GM20000 (cell line): Measurements from ENCODE around the gene MEX3B.

Experiments
- DNase-seq: peaks from one replicate; pipeline ENCODE4 v3.0.0; 2012; ENCODE audit warnings: low spot score
- TF ChIP-seq, protein P1 (sequence below): IDR thresholded peaks from 2 replicates; pipeline ENCODE4 v1.5.1; 2012; ENCODE audit warnings: mild to moderate bottlenecking, control low read depth; ENCODE audit errors: extremely low read depth, missing control alignments

Gene MEX3B

DNA sequence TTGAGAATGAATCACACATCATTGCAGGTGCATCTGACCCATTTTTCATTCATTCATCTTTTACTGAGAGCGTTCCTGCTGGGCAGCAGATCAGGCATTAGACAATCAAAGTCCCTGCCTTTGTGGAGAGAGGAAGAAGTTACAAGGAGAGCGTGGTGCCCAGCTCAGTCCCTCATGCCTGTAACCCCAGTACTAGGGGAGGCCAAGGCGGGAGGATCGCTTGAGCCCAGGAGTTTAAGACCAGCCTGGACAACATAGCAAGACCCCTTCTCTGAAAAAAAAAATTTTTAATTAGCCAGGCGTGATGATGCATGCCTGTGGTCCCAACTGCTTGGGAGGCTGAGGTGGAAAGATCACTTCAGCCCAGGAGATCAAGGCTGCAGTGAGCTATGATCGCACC, 35.0 kb upstream of the MEX3B start:
- TF ChIP-seq, protein P1, sequence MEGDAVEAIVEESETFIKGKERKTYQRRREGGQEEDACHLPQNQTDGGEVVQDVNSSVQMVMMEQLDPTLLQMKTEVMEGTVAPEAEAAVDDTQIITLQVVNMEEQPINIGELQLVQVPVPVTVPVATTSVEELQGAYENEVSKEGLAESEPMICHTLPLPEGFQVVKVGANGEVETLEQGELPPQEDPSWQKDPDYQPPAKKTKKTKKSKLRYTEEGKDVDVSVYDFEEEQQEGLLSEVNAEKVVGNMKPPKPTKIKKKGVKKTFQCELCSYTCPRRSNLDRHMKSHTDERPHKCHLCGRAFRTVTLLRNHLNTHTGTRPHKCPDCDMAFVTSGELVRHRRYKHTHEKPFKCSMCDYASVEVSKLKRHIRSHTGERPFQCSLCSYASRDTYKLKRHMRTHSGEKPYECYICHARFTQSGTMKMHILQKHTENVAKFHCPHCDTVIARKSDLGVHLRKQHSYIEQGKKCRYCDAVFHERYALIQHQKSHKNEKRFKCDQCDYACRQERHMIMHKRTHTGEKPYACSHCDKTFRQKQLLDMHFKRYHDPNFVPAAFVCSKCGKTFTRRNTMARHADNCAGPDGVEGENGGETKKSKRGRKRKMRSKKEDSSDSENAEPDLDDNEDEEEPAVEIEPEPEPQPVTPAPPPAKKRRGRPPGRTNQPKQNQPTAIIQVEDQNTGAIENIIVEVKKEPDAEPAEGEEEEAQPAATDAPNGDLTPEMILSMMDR = no peak
- DNase-seq = no peak

DNA sequence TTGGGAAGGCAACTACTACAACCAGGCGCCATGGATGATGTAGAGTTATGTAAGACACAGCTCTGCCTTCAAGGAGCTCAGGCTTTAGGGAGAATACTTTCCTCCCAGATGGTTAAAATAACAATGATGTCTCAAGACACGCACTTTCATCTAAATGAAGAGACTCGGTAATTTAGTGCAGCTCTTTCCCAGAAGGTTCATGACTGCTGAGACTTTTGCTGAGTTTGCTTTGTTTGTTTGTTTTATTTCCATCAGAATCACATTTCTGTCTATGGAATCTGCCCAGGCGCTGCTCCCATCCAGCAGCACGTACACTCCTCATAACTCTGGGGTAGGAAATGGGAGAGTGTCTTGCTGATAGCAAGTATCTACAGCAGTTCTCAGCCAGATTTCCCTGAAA, 33.9 kb upstream of the MEX3B start:
- no peak for DNase-seq
- TF ChIP-seq, protein P1 = no peak

DNA sequence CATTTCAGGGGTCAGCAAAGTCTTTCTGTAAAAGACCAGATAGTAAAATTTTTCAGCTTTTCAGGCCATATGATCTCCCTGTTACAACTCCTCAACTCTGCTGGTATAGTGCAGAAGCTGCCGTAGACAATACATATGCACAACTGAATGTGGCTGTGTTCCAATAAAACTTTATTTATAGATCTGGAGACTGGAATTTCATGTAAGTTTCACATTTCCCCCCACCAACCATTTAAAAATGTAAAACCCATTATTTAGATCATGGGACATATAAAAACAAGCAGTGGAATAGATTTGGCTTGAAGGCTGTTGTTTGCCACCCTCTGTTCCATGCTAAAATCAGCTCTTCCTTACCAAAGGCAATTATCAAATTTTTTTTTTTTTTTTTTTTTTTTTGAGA, 28.8 kb upstream of the MEX3B start:
- TF ChIP-seq, protein P1 = no peak
- no peak for DNase-seq

DNA sequence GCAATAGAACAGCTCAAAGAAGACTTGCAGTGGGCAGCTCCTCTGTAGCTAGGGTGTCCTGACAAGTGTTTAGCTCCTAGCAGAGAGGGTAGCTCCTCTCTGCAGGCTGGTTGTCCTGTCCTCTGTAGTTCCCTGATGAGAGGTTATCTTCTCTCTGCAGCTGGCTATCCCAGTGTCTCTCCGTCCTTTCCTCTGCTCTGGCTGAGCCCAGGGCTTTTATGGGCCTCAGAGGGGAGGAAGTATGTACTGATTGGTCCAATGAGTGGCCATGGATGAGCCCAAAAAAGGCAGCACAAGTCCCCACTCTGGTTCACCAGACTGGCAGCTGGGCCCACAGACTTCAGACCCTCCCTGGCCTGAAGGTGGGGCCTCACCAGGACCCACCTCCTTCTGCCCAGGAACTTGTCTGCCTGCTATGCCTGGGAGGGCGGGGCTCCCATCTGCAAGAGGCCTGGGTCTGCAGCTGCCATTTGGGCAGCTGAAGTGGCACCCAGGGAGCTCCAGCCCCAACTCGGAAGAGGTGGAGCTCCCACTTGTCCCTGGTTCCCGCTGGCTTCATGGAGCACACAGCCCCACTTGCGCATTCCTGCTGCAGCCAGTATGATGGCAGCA, 27.2 kb upstream of the MEX3B start:
- TF ChIP-seq, protein P1 = no peak
- DNase-seq = no peak

DNA sequence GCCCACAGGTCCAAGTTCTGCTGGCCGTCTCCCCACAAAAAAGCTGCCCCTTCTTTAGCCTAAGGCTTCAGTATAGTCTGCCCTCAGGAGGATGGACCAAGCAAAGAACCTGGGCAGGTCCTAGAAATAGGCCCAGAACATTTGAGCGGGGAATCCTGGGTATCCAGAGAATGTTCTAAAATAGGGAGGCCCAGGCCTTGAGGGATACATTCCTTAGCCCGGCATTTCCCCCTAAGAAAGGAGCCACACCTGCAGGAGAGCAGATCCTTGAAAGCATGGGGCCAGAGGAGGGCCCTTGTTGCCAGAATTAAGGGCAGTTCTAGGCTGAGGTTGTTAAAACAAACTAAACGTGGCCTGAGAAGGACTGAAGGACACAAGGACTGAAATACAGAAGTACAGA, 20.6 kb upstream of the MEX3B start:
- TF ChIP-seq, protein P1 = no peak
- DNase-seq = no peak

GRCh38 chr15:82064824-82065223, 19.0 kb upstream of the MEX3B start:
- TF ChIP-seq, protein P1 = no peak
- no peak for DNase-seq

DNA sequence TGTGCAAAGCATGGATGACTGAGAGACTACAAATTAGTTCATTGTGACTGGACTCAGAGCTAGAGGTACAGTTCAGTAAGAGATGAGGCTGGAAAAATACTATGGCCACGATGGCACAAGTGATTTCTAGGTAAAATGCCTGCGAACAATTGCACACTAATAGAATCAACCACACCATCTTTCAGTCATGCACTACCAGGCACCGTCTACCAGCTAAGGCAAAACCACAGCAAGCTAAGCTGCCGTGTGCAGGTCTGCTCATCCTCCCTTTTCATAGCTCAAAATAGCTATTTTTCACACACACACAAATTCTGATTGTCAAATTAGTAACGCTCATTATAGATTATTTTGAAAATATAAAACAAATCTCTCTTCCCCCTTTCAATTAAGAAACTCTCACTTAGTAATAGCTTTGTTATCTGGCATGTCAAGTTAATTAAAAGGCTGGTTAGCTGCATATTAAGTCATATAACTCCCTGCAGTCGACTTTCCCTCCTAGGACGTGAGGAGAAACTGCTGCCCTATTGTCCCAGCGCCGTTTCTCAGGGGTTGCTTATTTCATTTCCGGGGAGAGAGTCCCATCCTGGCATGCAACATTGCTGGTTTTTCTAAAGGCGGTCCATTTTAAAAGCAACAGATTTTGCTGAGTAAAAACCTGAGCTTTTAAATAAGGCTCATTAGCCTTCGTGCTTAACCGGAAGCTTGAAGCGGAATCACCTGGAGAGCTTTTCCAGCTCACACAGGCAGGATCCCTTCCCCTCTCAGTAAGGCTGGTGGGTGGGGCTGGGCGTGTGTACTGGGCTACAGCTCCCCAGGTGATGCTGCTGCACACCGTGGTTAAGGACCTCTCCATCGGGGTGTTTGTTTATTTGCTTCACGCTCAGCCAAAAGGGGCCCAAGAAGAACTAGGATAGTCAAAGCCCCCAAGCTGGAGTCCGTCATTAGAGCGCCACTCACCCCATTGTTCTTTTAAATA, 16.9 kb upstream of the MEX3B start:
- no peak for DNase-seq

More for the DNA sequence above, 16.9 kb upstream of the MEX3B start:
- TF ChIP-seq, protein P1 = no peak
